ENCODE results near the gene CT47C1. TPM values are rescaled to one million over a fixed set of nuclear protein-coding genes. Genes with fewer than 3 reads are reported as not detected.
"Not testable (repeated sequence)": the region's sequence is repeated elsewhere in the genome, so short reads cannot be mapped to it uniquely, and the experiment has no call there.

CT47C1 gene
- polyA plus RNA-seq, 2 of the 4 experiments (the other 2 are of a cell fraction), result not detected

DNA sequence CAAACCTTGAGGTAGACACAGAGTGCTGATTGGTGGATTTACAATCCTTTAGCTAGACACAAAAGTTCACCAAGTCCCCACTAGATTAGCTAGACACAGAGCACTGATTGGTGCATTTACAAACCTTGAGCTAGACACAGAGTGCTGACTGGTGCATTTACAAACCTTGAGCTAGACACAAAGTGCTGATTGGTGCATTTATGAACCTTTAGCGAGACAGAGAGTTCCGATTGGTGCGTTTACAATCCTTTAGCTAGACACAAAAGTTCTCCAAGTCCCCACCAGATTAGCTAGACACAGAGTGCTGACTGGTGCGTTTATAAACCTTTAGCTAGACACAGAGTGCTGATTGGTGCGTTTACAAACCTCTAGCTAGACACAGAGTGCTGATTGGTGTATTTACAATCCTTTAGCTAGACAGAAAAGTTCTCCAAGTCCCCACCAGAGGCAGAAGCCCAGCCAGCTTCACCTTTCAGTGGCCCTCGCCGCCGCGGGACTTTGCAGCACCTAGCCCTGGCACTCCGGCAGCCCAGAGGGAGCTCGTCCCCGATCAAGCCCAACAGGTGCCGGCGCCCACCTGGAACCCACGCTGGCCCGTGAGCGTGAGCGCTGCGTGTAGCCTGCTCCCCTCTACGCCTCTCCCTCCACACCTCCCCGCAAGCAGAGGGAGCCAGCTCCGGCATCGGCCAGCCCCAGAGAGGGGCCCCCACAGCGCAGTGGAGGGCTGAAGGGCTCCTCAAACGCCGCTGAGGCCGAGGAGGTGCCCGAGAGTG is 44.6 kb upstream of the CT47C1 start:
- not testable (repeated sequence) for H3K4me2 ChIP-seq
- CTCF ChIA-PET, result interaction anchor here (1.4 to 5.1 kb wide), 4 partner anchors 12 to 39 kb away, joined by 3 to 19 read pairs (median 7); no protein-coding TSS in a partner anchor
- peak in 1 of 2 experiments; percentile 14 for DNase-seq (ENCODE audit: low read depth in 1 of 2, low spot score in 1 of 2)

DNA sequence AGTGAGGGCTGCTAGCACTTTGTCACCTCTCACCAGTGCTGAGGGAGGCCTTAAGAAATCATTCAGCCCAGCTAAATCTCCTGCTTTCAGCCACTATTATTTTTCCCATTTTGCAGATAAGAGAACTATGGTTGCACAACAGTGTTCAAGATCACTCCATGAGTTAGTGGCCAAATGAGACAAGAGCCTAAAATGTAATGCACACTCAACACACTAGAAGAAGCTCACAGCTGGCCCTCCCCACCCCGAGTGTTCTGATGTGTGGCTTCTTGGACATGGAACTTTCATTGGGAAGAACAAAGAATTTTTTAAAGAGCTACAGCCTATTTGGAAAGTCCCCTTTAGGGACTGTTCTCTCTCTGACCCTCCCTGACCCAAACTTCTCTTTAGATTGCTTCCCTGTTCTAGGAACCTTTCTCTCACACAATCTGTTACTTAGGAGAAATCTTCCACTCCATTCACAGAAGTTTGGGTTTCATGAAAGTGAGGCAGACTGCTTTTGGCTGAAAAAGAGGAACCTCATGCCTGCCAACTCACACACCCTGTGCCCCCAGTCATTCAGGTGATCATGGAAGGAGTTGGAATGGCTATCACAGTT is 44.0 kb upstream of the CT47C1 start:
- Histone ChIP-seq H3K9me3 (no peaks in the 10 kb centered on the region), H3K4me3 (no peak overlapping the region), H3K4me1 (no peaks in the 10 kb centered on the region), H3K27ac (no peak overlapping the region), H3K4me2 (no peak overlapping the region)
- no peak for DNase-seq (ENCODE audit: low read depth in 1 of 2, low spot score in 1 of 2)
- ChIA-PET POLR2A (no interaction called here), CTCF (interaction anchor here (1.4 to 5.1 kb wide), 3 partner anchors 20 to 38 kb away, joined by 3 to 19 read pairs (median 8); no protein-coding TSS in a partner anchor)
- WGBS (ENCODE audit: missing lambda C conversion rate), result 11% methylated on average over 1 of the region's 1 CpG
- FAIRE-seq, result peak; percentile 32
- ATAC-seq, result no peak
- TF ChIP-seq TFCP2L1 (CRISPR knock-in tag; IDR thresholded peaks at IDR 0.05) (no peak), ESRRA (IDR thresholded peaks at IDR 0.05; ENCODE audit: borderline replicate concordance, low read length) (no peak), JUNB (IDR thresholded peaks at IDR 0.05) (no peak)

More for the DNA sequence above, 44.6 kb upstream of the CT47C1 start:
- WGBS (ENCODE audit: missing lambda C conversion rate), result 74% methylated on average over 16 of the region's 28 CpGs
- FAIRE-seq, H3K9me3 ChIP-seq, H3K4me3 ChIP-seq, H3K4me1 ChIP-seq, ATAC-seq, H3K27ac ChIP-seq, POLR2A ChIA-PET: not testable (repeated sequence)
- TF ChIP-seq MAFK (IDR thresholded peaks at IDR 0.05; ENCODE audit: partially characterized antibody), result peak; percentile 87

DNA sequence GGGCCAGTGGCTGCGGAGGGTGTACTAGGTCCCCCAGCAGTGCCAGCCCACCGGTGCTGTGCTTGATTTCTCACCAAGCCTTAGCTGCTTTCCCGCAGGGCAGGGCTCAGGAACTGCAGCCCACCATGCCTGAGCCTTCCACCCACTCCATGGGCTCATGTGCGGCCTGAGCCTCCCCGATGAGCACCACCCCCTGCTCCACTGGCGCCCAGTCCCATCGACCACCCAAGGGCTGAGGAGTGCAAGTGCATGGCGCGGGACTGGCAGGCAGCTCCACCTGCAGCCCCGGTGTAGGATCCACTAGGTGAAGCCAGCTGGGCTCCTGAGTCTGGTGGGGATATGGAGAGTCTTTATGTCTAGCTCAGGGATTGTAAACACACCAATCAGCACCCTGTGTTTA is 43.1 kb upstream of the CT47C1 start:
- WGBS (ENCODE audit: missing lambda C conversion rate), result 100% methylated on average over 1 of the region's 10 CpGs
- ATAC-seq; H3K9me3 ChIP-seq; H3K4me1 ChIP-seq; H3K4me2 ChIP-seq; DNase-seq (ENCODE audit: low read depth in 1 of 2, low spot score in 1 of 2); POLR2A ChIA-PET; H3K27ac ChIP-seq; FAIRE-seq; H3K4me3 ChIP-seq: not testable (repeated sequence)
- CTCF ChIA-PET, result interaction anchor here (5.1 kb wide), 1 partner anchor 24 kb away, joined by 19 read pairs; no protein-coding TSS in a partner anchor

DNA sequence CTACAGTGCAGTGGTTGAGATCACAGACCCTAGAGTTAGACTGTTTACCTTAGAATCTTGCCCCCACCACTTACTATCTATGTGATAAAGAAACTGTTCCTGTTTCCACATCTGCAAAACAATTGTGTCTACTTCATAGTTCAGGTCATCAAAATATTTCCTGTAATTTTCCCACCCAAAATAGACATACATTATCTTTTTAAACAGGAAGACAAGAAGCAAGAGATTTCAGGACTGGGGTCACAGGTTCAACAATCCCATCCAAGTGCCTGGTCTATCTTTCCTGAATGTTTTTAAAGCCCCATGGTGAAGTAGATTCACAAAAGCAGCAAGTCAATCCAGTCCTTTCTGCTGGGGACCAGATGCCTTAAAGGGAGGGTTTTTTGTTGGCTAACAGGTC is 41.8 kb upstream of the CT47C1 start:
- DNase-seq (ENCODE audit: low read depth in 1 of 2, low spot score in 1 of 2), result no peak
- FAIRE-seq, result no peak
- POLR2A ChIA-PET, result no interaction called here
- H3K27ac ChIP-seq, result no peak overlapping the region
- no peak overlapping the region for H3K4me2 ChIP-seq
- no peaks in the 10 kb centered on the region for H3K9me3 ChIP-seq
- TF ChIP-seq, protein P1, sequence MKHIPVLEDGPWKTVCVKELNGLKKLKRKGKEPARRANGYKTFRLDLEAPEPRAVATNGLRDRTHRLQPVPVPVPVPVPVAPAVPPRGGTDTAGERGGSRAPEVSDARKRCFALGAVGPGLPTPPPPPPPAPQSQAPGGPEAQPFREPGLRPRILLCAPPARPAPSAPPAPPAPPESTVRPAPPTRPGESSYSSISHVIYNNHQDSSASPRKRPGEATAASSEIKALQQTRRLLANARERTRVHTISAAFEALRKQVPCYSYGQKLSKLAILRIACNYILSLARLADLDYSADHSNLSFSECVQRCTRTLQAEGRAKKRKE (CRISPR knock-in tag; IDR thresholded peaks at IDR 0.05; ENCODE audit: low read depth), result no peak
- TF ChIP-seq EP300 (IDR thresholded peaks at IDR 0.05), result no peak
- no peak for TF ChIP-seq FOSB (CRISPR knock-in tag; IDR thresholded peaks at IDR 0.05)
- TF ChIP-seq POLR2A (IDR thresholded peaks at IDR 0.05; ENCODE audit: low read length), result no peak
- TF ChIP-seq ZC3H11A (IDR thresholded peaks at IDR 0.05), result no peak
- no peak for TF ChIP-seq CHD4 (IDR thresholded peaks at IDR 0.05; ENCODE audit: borderline replicate concordance)
- no peak for TF ChIP-seq NFE2L2 (conservative IDR thresholded peaks at IDR 0.05; ENCODE audit: low read length)
- no peak for TF ChIP-seq FOXS1 (CRISPR knock-in tag; IDR thresholded peaks at IDR 0.05)
- TF ChIP-seq, protein P2, sequence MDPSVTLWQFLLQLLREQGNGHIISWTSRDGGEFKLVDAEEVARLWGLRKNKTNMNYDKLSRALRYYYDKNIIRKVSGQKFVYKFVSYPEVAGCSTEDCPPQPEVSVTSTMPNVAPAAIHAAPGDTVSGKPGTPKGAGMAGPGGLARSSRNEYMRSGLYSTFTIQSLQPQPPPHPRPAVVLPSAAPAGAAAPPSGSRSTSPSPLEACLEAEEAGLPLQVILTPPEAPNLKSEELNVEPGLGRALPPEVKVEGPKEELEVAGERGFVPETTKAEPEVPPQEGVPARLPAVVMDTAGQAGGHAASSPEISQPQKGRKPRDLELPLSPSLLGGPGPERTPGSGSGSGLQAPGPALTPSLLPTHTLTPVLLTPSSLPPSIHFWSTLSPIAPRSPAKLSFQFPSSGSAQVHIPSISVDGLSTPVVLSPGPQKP (IDR thresholded peaks at IDR 0.05; ENCODE audit: low read depth, low read length), result no peak
- no peak for TF ChIP-seq TP53 (CRISPR knock-in tag; IDR thresholded peaks at IDR 0.05)
- no peak for TF ChIP-seq HOXB13 (CRISPR knock-in tag; IDR thresholded peaks at IDR 0.05; ENCODE audit: low read depth)
- CTCF ChIA-PET, result interaction anchor here (5.1 kb wide), 1 partner anchor 25 kb away, joined by 19 read pairs; no protein-coding TSS in a partner anchor
- no peak overlapping the region for H3K4me3 ChIP-seq
- no peak for ATAC-seq
- peaks cover 1% of the 10 kb centered on the region for H3K4me1 ChIP-seq

Measured in A549 (cell line).